ENCODE data around the gene MLXIP. TPM values are rescaled to one million over a fixed set of nuclear protein-coding genes. Genes with fewer than 3 reads are reported as not detected.

Gene MLXIP
- total RNA-seq, 4 donors from 2014 or later, result 33.8 to 82.2 (median 50.9) TPM

DNA sequence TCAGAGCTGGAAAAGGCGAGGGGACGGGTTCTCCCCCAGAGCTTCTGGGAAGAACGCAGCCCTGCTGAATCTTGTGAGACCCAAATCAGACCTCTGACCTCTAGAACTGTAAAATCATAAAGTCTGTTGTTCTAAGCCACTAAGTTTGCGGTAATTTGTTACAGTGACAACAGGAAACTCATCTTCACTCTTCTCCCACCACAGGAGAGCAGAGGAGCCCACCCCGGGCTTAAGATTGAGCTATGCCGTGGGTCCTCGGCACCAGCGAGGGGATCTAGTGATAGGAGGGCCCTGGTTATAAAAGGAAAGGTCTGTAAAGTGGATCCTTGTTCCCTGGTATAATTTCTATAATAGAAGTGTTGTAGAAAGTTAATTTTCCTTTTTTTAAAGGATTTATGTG is 7.6 kb downstream of the MLXIP start:
- no peak for TF ChIP-seq POLR2AphosphoS5 (IDR thresholded peaks at IDR 0.05)
- TF ChIP-seq EP300 (IDR thresholded peaks at IDR 0.05), result no peak
- TF ChIP-seq, protein P1, sequence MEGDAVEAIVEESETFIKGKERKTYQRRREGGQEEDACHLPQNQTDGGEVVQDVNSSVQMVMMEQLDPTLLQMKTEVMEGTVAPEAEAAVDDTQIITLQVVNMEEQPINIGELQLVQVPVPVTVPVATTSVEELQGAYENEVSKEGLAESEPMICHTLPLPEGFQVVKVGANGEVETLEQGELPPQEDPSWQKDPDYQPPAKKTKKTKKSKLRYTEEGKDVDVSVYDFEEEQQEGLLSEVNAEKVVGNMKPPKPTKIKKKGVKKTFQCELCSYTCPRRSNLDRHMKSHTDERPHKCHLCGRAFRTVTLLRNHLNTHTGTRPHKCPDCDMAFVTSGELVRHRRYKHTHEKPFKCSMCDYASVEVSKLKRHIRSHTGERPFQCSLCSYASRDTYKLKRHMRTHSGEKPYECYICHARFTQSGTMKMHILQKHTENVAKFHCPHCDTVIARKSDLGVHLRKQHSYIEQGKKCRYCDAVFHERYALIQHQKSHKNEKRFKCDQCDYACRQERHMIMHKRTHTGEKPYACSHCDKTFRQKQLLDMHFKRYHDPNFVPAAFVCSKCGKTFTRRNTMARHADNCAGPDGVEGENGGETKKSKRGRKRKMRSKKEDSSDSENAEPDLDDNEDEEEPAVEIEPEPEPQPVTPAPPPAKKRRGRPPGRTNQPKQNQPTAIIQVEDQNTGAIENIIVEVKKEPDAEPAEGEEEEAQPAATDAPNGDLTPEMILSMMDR (IDR thresholded peaks at IDR 0.05), result no peak
- TF ChIP-seq POLR2A (IDR thresholded peaks at IDR 0.05; ENCODE audit: low read depth), result no peak
- no peaks in the 10 kb centered on the region for H3K27me3 ChIP-seq
- WGBS, result 94% methylated on average over 8 of the region's 8 CpGs
- H3K9me3 ChIP-seq, result no peaks in the 10 kb centered on the region
- no peak overlapping the region for H3K4me3 ChIP-seq
- H3K4me1 ChIP-seq, result peaks cover 88 to 100% (median 99%) of the 10 kb centered on the region in 4 donors
- DNase-seq (ENCODE audit: extremely low spot score), result no peak
- peak overlapping the region; percentile 32 to 81 (median 36) for H3K27ac ChIP-seq (replicated peaks in 1 of 4)
- intact Hi-C loops (cut with DNase I), result no loop called here
- peaks cover 0 to 38% (median 21%) of the 10 kb centered on the region in 4 donors for H3K36me3 ChIP-seq

DNA sequence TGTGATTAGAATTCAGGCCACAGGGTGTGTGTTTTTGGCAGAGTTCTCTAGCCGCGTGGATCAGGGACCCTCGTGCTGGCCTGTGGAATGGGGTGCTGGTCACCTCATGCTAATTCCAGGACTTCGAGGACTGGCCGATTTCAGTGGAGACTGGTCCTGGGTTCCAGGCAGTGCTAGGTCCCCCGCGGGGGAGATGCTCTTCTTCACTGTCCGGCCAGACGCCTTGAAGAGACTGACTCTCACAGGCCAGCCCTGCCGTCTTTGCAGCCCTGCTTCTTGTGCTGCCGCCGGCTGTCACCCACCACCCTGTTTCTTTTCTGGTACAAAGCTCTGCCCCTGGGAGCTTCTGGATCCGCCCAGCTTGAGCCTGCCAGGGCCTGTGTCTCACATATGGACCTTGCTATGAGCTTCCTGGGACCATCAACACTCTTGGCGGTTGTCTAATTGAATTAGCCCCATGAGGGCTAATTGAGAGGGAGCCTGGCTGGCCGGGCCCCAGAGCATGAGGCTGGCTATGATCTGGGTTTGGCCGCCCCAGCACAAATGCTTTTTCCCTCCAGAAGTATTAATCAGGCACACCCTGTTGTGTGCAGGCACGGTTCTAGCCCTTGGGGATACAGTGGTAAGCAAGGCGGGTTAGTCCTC is 8.2 kb downstream of the MLXIP start:
- no peak for TF ChIP-seq EP300 (IDR thresholded peaks at IDR 0.05)
- TF ChIP-seq POLR2AphosphoS5 (IDR thresholded peaks at IDR 0.05), result no peak
- TF ChIP-seq POLR2A (IDR thresholded peaks at IDR 0.05; ENCODE audit: low read depth), result no peak
- TF ChIP-seq, protein P1 (IDR thresholded peaks at IDR 0.05), result no peak
- Histone ChIP-seq H3K27me3 (no peaks in the 10 kb centered on the region), H3K4me3 (peak overlapping the region in 1 of 4 donors; percentile 12), H3K9me3 (no peaks in the 10 kb centered on the region), H3K36me3 (peaks cover 0 to 38% (median 21%) of the 10 kb centered on the region in 4 donors), H3K27ac (replicated peaks in 1 of 4) (peak overlapping the region; percentile 32 to 81 (median 36)), H3K4me1 (peaks cover 89 to 100% (median 99%) of the 10 kb centered on the region in 4 donors)
- no peak for DNase-seq (ENCODE audit: extremely low spot score)
- intact Hi-C loops (cut with DNase I), result no loop called here
- WGBS, result 69% methylated on average over 11 of the region's 18 CpGs

DNA sequence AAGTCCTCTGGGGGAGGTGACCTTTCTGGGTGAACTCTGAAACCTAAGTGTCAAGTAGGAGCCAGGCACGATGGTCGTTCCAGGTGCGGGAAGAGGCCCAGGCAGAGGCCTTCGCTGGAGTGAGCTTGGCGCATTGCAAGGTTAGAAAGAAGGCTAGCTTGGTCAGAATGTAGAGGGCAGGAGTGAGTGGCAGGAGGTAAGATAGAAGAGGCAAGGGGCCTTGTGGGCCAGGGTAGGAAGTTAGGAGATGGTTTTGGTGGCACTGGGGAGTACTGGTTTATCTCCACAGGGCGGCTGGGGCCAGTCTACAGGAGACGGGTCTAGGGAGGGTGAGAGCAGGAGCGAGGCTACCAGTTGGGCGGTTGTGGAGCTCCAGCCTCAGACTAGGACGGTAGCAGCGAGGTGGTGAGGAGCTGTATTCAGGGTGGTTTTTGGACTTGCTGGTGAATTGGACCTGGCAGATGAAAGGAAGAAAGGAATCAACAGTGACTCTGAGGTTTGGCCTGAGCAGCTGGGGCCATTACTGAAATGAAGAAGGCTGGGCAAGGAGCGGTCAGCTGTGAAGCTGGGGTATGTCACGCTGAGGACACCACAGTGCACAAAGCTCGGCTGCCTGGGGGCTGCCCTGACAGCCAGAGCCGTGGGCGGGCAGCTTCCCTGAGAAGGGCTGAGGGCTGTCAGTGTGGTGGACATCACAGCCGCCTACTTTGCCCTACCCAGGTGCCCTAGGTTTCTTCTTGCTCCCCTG is 9.0 kb downstream of the MLXIP start:
- no peaks in the 10 kb centered on the region for H3K27me3 ChIP-seq
- peaks cover 89 to 100% (median 99%) of the 10 kb centered on the region in 4 donors for H3K4me1 ChIP-seq
- 81% methylated on average over 13 of the region's 17 CpGs for WGBS
- peaks cover 0 to 38% (median 21%) of the 10 kb centered on the region in 4 donors for H3K36me3 ChIP-seq
- intact Hi-C loops (cut with DNase I), result no loop called here
- TF ChIP-seq EP300 (IDR thresholded peaks at IDR 0.05), result no peak
- TF ChIP-seq, protein P1 (IDR thresholded peaks at IDR 0.05), result no peak
- no peak for TF ChIP-seq POLR2A (IDR thresholded peaks at IDR 0.05; ENCODE audit: low read depth)
- TF ChIP-seq POLR2AphosphoS5 (IDR thresholded peaks at IDR 0.05), result no peak
- H3K27ac ChIP-seq (replicated peaks in 1 of 4), result peak overlapping the region; percentile 31 to 81 (median 40)
- H3K4me3 ChIP-seq, result peak overlapping the region in 1 of 4 donors; percentile 12
- DNase-seq (ENCODE audit: extremely low spot score), result no peak
- H3K9me3 ChIP-seq, result no peaks in the 10 kb centered on the region

DNA sequence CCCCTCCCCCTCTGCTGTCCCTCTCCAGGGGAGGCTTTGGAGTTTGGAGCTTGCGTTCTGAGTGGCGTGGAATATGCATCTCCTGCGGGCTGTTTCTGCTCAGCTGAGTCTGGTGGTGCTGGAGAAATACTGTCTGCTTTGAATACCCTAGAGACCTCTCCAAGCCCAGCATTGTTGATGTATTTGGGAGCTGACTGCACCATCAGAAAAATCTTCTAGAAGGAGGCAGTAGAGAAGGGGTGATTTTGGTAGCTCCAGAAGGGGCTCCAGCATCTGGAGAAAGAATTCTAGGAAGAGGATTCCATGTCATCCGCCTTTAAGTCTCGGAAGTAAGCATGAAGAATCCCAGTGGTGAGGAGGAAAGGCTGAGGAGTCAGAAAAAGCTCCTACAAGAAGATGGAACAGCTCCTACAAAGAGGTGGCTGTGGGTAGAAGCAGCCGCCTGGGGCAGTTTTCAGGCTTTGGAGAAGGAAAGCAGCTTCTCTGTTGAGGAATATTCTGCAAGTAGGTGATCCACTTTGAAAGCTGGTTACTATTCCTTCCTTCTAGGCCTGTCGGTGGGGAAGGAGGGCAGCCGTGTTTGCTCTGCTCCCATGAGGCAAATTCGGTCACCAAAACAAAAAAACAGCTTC is 9.7 kb downstream of the MLXIP start:
- H3K27ac ChIP-seq (replicated peaks in 1 of 4), result peak overlapping the region; percentile 38 to 81 (median 50)
- no peak for DNase-seq (ENCODE audit: extremely low spot score)
- H3K4me1 ChIP-seq, result peaks cover 89 to 100% (median 99%) of the 10 kb centered on the region in 4 donors
- no peaks in the 10 kb centered on the region for H3K27me3 ChIP-seq
- H3K36me3 ChIP-seq, result peaks cover 0 to 38% (median 21%) of the 10 kb centered on the region in 4 donors
- H3K9me3 ChIP-seq, result no peaks in the 10 kb centered on the region
- H3K4me3 ChIP-seq, result peak overlapping the region in 1 of 4 donors; percentile 12
- no peak for TF ChIP-seq POLR2A (IDR thresholded peaks at IDR 0.05; ENCODE audit: low read depth)
- no peak for TF ChIP-seq POLR2AphosphoS5 (IDR thresholded peaks at IDR 0.05)
- intact Hi-C loops (cut with DNase I), result no loop called here
- WGBS, result 71% methylated on average over 9 of the region's 9 CpGs

DNA sequence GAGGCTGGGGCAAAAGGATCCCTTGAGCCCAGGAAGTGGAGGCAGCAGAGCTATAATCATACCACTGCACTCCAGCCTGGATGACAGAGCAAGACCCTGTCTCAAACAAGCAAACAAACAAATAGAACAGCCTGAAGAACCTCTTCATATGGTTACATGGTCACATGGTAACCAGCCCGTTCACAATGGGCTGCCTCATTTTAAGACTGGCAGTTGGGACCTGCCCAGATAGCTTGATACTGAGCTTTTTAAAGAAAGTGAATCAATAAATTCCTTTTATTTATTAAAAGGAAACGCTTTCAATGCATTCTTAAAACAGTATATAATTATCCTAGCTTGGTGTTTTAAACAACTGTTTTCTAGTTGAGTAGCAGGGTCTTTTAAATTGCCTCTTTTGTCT is 10.5 kb downstream of the MLXIP start:
- H3K9me3 ChIP-seq, result no peaks in the 10 kb centered on the region
- no peaks in the 10 kb centered on the region for H3K27me3 ChIP-seq
- WGBS, result 49% methylated on average over 2 of the region's 2 CpGs
- DNase-seq (ENCODE audit: extremely low spot score), result no peak
- intact Hi-C loops (cut with DNase I), result no loop called here
- H3K36me3 ChIP-seq, result peaks cover 0 to 32% (median 18%) of the 10 kb centered on the region in 4 donors
- H3K4me1 ChIP-seq, result peaks cover 84 to 100% (median 99%) of the 10 kb centered on the region in 4 donors
- TF ChIP-seq EP300 (IDR thresholded peaks at IDR 0.05) (no peak), POLR2AphosphoS5 (IDR thresholded peaks at IDR 0.05) (no peak), POLR2A (IDR thresholded peaks at IDR 0.05; ENCODE audit: low read depth) (no peak)
- TF ChIP-seq, protein P1 (IDR thresholded peaks at IDR 0.05), result no peak
- peak overlapping the region; percentile 26 to 81 (median 49) for H3K27ac ChIP-seq (replicated peaks in 1 of 4)
- H3K4me3 ChIP-seq, result no peak overlapping the region
